IPS-NIHi11 (cell line): ENCODE measurements around the gene PAGR1.

ENCODE experiments used
- DNase-seq: peaks from one replicate; pipeline ENCODE4 v3.0.0; 2012; ENCODE audit warnings: mixed read lengths, low spot score

Gene PAGR1

DNA sequence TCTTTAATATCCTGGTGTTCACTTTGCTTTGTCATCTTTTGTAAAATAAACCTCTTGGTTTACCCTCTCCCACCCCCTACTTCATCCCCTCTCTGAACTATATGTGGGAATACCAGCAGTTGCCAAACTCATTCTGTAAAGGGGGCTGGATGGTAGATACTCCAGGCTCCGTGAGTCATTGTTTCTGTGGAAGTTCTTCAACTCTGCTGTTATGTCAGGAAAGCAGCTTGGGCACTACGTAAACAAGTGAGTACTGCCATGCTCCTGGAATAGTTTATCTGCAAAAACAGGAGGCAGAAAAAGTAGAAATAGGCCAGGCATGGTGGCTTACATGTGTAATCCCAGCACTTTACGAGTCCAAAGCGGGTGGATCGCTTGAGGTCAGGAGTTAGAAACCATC lies 21.9 kb downstream of the PAGR1 start:
- no peak for DNase-seq

DNA sequence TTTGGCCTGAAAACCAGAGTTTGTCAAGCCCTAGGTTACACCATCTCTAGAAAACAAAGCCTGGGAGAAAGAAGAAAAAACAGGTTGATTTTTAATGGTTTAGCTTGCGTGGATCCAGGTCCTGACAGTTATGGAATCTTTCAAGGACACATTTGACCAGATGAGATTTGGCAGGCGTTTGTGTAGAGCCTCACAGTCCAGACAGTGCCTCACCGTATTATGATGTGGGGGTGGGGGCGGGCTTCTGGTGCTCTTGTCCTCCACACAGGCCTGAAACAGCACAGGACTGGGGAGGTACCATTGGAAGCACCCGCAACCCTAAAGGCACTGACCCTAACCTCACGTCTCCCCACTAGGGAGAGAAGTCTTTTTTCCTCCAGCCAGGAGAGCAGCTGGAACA lies 23.9 kb downstream of the PAGR1 start:
- no peak for DNase-seq

DNA sequence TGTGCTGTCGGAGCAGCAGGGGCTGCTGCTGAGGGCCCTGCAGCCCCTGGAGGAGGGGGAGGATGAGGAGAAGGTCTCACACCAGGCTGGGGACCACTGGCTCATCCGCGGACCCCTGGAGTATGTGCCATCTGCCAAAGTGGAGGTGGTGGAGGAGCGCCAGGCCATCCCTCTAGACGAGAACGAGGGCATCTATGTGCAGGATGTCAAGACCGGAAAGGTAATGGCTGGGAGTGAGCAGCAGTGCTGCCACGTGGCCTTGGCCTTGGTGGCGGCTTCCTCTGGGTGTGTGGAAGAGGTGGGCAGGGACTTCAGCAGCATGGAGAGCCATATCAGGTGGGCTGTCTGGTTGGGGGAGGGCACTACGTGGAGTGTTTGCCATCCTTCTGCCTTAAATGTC lies 24.3 kb downstream of the PAGR1 start:
- no peak for DNase-seq

DNA sequence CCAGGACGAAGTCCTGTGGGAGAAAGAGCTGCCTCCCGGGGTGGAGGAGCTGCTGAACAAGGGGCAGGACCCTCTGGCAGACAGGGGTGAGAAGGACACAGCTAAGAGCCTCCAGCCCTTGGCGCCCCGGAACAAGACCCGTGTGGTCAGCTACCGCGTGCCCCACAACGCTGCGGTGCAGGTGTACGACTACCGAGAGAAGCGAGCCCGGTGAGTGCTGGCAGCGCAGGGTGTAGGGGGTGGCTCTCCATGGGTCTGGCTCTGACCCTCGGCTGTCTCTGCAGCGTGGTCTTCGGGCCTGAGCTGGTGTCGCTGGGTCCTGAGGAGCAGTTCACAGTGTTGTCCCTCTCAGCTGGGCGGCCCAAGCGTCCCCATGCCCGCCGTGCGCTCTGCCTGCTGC lies 25.7 kb downstream of the PAGR1 start:
- no peak for DNase-seq

DNA sequence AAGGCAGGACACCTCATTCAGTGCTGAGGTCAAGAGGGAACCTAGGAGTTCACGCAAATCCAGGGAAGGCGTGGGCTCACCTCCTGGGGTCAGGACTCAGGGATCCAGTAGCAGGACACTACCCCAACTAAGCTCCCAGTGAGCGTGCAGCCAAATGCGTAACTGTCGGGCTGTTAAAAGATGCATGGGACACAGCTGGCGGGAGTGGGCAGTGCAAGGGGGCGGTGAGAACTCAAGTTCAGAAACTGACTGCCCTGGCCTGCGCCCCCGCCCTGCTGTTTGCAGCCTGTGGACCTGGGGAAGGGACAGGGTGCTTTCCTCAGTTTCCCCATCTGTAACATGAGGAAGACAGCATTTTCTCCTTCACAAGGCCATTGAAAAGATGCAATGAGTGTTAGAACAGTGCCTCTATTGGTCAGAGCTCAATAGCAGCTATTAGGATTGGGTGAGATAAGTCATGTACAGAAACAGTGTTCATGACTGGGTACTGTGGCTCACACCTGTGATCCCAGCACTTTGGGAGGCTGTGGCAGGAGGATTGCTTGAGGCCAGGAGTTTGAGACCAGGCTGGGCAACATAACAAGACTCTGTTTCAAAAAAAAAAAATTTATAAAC lies 26.9 kb downstream of the PAGR1 start:
- DNase-seq: no peak

DNA sequence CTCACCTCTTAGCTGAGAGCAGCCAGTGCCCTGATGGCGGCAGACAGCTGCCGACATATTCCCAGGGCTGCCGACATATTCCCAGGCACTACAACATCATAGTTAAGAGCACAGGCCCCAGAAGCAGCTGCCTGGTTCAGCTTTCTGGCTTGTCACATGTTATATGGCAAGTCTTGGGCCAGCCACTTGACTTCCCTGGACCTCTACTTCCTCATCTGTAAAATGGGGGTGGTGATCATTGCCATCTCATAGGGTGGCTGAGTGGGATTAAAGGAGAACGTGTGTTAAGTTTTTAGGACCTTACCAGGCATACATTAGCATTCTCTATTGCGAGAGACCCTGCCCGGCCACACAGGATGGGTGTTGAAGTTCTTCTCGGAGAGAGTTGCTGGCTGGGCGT lies 28.0 kb downstream of the PAGR1 start:
- DNase-seq: no peak

DNA sequence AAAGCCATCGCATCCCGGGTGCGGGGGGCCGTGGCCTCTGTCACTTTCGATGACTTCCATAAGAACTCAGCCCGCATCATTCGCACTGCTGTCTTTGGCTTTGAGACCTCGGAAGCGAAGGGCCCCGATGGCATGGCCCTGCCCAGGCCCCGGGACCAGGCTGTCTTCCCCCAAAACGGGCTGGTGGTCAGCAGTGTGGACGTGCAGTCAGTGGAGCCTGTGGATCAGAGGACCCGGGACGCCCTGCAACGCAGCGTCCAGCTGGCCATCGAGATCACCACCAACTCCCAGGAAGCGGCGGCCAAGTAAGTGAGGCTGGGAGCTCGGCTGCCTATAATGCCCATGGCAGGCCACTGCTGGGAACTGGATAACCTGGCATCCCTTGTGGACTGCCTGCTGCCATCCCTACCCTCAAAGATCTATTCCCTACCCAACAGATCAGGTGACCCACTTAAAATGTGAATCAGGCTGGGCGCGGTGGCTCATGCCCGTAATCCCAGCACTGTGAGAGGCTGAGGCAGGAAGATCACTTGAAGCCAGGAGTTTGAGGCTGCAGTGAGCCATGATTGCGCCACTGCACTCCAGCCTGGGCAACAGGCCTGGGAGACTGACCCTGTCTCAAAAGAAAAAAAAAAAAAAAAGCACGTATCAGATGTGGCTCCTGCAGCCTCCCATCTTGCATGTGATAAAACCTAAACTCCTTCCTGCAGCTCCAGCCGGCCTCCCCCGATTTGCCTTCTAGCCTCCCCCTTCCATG lies 28.8 kb downstream of the PAGR1 start:
- no peak for DNase-seq

DNA sequence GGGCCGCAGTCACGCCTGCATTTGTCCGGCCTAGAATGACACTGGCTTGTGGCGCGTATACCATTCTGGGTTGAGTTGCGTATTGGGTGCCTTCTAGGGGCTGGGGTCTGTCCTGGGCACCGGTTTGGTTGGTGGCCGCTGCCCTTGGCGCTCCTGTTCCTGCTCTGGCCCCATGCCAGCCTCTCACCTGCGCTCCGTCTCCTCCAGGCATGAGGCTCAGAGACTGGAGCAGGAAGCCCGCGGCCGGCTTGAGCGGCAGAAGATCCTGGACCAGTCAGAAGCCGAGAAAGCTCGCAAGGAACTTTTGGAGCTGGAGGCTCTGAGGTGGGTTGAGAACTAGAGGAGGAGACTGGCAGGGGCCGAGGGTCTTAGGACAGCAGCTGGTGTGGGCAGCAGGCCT lies 29.7 kb downstream of the PAGR1 start:
- no peak for DNase-seq

DNA sequence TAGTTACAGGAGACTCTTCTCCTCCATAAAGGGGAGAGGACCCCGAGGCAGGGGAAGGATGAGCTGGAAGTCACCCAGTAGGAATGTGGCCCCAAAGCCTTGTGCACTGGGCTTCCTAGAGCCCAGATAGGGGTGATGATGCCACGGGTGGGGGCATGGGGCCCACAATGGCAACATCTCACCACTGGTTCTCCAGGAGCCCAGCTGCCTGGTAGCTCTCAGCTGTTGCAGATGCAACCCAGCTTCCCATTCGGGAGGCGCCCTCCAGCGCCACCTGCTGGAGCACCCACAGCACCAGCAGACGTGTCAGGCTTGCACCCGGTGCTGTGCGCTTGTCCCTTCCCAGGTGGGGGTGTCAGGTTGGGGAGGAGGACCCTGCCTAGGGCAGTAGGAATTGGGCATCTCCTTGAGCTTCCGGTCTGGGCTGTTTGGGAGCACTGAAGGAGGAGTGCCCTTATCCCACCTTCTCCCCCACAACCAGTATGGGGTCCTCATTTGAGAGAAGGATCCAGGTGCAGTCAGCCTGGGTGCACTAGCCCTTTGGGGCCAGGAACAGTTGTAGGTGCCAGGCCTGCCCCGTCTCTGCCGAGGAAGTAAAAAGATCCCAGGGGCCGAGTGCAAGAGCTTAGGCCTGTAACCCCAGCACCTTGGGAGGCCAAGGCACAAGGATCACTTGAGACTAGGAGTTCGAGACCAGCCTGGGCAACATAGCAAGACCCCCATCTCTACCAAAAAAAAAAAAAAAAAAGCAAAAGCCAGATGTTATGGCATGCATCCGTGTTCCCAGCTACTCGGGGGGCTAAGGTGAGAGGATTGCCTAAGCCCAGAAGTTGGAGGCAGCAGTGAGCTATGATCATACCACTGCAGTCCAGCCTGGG lies 32.7 kb downstream of the PAGR1 start:
- peak; percentile 84 for DNase-seq

DNA sequence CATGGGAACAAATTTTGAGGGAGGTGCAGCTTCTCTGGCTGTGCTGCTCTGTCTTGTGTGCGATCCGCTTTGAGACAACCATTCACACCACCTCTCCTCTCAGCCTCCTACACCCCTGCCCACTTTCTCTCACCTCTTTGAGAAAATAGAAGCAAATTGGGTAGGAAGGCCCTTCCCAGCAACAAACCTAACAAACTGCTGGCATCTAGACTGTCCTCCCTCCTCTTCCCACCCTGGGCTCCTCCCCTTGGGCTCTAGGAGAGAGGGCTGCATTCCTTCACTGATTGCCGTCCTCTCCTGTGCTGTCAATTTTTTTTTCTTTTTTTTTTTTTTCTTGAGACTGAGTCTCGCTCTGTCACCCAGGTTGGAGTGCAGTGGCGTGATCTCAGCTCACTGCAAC lies 33.6 kb downstream of the PAGR1 start:
- DNase-seq: peak; percentile 60

DNA sequence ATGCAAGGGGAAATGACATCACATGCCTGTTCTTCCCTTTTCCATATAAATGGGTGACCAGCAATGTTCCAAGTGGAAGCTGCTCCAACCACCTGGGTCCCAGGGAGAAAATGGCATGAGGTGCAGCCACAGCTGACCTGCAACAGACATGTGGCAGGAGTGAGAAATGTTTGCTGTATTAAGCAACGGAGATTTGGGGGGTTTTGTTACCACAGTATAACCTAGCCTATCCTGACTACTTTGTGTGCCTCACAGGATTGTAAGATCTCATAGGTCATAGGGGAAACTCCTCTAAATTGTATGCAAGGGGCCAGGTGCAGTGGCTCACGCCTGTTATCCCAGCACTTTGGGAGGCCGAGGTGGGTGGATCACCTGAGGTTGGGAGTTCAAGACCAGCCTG lies 35.0 kb downstream of the PAGR1 start:
- DNase-seq: no peak

DNA sequence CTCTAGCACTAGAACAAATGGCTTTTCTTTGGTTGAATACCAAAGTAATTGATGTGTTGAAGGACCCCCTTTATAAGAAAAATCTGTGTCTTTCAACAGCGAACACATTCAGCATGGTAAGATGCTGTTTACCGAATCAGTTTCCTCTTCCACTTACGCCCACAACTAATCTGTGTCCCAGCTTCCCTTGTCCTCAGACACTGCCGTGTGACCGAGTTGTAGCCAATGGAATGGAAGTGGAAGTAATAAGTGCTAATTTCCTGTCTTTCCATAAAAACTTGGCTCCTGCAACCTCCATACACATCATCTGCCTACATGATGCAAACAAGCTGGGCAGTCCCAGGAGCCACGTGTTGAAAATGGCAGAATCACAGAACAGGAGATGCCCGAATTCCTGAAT lies 36.7 kb downstream of the PAGR1 start:
- no peak for DNase-seq

DNA sequence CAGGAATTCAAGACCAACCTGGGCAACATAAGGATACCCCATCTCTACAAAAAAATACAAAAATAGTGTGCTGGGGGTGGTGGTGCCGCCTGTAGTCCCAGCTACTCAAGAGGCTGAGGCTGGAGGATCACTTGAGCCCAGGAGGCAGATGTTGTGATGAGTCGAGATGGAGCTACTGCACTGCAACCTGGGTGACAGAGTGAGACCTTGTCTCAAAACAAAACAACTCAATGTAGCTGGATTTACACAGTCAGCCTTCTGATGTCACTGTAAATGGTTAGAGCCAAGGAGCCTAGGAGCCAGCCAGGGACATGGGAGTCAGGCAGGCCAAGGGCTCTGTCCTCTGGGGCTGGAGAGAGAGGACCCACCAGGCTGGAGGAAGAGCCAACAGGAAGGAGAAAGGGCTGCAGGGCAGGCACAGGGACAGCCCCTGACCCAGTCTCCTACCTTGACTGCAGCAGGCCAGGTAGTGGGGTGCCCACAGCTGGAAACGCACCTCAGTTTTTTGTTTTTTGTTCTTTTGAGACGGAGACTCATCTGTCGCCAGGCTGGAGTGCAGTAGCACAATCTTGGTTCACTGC lies 38.7 kb downstream of the PAGR1 start:
- DNase-seq: no peak

DNA sequence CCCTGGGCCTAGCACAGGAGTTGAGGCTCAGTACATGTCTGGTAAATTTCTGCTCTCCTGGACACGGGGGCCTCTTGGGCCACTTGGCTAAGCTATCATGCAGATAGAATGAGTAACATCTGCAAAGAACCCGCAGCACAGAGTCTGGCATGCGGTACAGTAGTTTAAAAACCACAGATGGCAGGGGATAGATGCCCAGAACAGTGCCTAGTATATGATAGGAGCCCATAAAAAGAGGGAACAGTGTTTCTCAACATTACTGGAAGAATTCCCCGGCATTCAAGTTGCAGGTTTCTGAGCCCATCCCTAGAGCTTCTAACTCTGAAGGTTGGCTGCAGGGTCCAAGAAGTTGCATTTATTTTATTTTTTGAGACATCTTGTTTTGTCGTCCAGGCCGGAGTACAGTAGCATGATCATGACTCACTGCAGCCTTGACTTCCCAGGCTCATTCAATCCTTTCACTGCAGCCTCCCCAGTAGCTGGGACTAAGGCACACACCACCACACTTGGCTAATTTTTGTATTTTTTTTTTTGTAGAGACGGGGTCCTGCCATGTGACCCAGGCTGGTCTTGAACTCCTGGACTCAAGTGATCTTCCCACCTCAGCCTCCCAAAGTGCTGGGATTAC lies 41.3 kb downstream of the PAGR1 start:
- DNase-seq: no peak

DNA sequence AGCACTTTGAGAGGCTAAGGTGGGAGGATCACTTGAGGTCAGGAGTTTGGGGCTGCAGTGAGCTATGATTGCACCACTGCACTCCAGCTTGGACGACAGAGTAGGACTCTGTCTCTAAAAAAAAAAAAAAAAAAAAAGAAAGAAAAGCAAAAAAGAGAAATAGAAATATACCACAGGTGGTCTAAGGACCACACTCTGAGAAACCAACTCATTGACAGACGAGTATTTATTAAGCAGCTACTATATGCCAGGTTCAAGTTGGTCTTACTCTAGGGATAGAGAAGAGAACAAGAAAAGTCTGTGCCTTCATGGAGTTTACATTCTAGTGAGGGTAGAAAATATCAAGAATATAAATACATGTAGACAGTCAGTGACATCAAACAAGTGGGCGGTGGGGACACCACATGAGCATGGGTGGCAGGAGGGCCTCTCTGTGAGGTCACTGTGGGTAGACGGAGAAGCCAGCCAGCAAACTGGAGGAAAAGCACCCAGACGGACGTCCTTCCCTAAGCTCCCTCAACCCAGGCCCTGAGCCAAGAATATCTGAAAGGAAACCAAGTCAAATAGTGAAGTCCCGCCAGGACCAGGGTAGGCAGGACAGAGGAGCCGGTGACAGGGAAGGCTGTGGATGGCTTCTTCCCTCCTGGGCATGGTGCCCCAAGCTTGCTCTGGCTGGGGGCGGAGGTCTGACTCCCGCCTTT lies 42.3 kb downstream of the PAGR1 start:
- no peak for DNase-seq

DNA sequence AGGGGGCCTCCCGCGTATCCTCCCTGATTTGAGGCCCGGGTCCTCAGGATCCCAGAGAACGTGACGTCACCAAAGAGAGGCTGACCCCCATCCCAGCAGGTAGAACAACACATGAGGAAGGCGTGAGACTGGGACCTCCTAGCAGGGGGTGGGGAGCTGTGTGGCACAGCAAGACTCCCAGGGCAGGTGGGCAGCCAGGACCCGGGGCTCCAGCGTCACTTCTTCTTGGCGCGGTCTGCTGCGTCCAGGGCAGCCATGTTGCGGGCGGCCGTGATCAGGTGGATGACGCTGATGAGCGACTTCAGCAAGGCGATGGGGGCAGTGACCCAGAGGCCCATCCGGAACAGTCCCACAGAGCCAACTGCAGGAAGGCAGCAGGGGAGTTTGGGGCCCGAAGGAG lies 43.0 kb downstream of the PAGR1 start:
- DNase-seq: no peak

DNA sequence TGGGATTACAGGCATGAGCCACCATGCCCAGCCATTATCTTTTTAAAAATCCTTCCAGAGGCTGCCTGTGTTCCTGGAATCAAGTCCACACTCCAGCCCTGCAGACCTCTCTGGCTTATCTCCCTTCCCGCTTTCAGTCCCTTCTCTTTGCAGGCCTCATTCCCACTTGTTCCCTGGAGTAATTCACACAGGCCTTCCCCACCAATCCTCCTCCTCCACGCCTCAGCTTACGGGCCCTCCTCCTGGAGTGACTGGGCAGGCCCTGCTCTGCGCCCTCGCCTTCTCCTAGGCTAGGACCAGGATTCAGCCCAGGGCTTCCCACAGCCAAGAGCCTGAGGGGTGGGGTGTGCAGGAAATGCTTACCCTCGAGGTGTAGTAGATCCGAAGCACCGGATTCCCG lies 44.3 kb downstream of the PAGR1 start:
- DNase-seq: no peak

DNA sequence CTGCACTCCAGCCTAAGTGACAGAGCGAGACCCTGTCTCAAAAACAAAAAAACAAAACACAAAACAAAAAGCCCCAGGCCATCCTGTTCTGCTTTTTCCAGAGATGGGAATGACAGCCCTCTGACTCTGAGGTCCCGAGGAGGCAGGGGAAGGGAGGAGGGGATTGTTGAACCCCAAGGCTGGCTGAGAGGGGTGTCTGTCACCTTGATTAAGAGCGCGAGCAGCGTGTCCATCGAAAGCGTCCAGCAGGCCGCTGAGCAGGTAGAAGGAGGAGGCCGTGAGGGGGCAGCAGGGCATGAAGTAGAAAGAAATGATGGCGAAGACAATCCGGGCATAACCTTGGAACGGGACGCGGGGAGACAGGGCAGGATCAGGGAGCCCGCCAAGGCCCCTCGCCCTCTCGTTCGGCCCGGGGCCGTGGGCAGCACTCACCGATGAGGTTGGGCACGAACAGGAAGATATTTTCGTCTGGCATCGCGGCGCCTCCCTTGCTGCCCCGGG lies 46.5 kb downstream of the PAGR1 start:
- peak; percentile 36 for DNase-seq

DNA sequence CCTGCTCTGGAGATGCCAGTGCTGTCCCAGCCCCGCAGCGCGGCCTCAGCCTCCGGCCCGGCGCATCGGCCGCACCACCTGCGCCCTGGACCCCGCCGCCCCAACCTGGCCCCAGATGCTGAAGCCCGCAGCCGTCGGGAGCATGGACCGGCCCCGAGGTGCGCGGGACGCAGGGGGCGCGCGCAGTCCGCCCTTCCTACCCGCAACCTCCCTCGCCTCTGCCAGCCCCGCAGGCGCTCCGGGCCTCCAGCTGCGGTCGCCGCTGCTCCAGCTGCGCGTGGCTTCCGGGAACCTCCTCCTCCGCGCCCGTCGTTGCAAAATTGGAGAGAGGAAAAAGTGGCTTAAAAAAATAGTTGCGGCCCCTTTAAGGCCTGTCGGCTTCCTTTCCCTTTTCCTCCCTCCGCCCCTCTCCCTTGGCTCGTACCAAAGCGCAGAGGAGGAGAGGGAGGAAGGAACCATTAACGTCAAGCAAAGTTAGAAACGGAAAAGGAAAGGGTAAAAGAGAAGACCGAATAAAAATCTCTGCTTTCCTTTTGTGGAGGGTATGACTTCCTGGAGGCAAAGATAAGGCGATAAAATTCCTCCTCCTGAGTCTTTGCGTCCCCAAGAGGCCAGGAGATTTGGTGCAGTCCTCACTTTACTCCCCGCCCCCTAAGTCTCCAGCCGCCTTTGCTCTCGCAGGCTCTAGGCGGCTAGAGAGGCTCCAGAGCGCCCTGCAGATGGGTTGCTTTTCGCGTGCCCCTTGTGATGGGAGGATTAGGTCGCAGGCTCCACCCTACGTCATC lies 47.1 kb downstream of the PAGR1 start, which contains the start of gene CDIPT:
CDIPT (minus strand) TSS at position 343 of the 785 bp plus-strand sequence. CDS start 369 bp downstream, outside the sequence.
- peak; percentile 89 for DNase-seq

DNA sequence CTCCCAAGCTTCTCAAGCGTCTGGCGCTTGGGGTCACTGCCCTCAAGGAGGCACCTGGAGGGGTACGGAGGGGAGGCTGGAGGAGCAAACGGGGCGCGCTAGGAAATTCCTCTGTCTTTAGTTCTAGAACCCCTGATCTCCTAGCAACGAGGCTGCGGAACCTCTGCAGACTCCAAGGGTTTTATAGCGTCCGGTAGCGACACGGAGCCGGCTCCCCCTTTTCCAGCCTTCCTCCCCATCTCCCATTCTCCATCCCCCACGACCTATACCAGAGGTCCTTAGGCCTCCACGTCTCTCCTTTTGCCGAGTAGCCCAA lies 47.7 kb downstream of the PAGR1 start:
- no peak for DNase-seq

DNA sequence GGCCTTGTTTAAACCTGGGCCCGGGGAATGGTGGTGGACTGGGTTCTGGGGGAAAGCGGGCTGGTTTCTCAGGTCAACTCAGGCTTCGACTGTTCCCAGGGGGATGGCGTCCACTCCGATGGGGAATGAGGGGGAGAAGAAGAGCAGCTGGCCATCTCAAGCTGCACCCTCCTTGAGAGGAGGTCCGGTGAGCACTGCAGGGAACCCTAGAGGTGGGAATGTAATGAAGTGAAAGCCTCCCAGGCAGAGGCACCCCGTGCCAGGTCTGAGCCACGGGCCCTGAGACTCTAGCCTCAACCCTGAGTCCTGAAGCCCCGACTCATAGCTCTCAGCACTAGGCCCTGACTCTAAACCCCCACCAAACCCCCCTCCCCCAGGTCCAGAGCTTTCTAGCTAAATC lies 48.3 kb downstream of the PAGR1 start:
- DNase-seq: no peak
